ENCODE results near the gene ARHGAP18. TPM values are rescaled to one million over a fixed set of nuclear protein-coding genes. Genes with fewer than 3 reads are reported as not detected.

Gene ARHGAP18
- polyA plus RNA-seq, 1 of the 3 experiments (the other 2 are of a cell fraction), result 25.0 TPM

DNA sequence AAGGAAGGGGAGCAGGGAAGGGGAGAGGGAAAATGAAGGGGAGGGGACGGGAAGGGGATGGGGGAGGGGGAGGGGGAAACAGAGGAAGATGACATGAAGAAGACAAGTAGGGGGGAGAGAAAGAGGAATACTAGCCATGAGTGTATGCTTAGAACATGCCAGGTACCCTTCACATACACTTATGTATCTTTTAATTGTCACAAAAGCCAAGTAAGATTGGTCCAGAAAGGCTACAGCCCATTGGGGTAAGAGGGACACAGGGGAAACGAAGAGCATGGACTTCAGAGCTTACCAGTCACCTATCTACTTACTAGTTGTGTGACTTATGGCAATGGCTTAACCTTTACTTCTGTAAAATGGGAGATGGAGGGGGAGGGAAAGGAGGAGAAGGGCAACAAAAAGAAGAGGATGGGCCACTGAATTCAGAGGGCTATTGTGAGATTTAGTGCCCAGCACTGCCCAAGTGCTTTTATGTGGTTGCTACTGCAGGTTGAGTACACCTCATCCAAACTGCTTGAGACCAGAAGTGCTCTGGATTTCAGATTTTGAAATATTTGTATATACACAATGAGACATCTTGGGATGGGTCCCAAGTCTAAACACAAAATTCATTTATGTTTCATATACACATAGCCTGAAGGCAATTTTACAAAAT, 90.3 kb downstream of the ARHGAP18 start:
- Histone ChIP-seq H3K4me1 (ENCODE audit: control insufficient read depth in 1 of 2, insufficient read depth in 2 of 2, low read depth in 1 of 2, low read length in 1 of 2) (peaks cover 0 to 19% of the 10 kb centered on the region in 2 experiments; a peak in 2 of 4 replicates), H3K79me2 (ENCODE audit: insufficient read depth) (peaks cover 56% of the 10 kb centered on the region), H3K9ac (no peak overlapping the region), H3K4me2 (no peak overlapping the region), H3K27me3 (ENCODE audit: insufficient read depth) (no peaks in the 10 kb centered on the region), H3K4me3 (ENCODE audit: low read depth in 2 of 2, low read length in 1 of 2) (no peak overlapping the region), H4K20me1 (ENCODE audit: insufficient read depth) (no peaks in the 10 kb centered on the region), H3K27ac (ENCODE audit: low read depth in 2 of 2, low read length in 1 of 2) (no peak overlapping the region; a peak in 1 of 4 replicates), H3K9me2 (no peaks in the 10 kb centered on the region), H2AFZ (ENCODE audit: low read depth) (no peak overlapping the region), H3K36me3 (replicated peaks in 1 of 2; ENCODE audit: control insufficient read depth in 1 of 2, insufficient read depth in 2 of 2, low read length in 1 of 2) (peaks cover 24 to 82% of the 10 kb centered on the region in 2 experiments), H3K9me3 (no peaks in the 10 kb centered on the region), H3F3A (replicated peaks; ENCODE audit: insufficient read depth) (peaks cover 69% of the 10 kb centered on the region)
- 55% methylated on average over 2 of the region's 2 CpGs for WGBS (ENCODE audit: low lambda C conversion rate)
- POLR2A ChIA-PET, result no interaction called here
- no peak for DNase-seq
- TF ChIP-seq CHD2 (IDR thresholded peaks at IDR 0.05; ENCODE audit: low read length, partially characterized antibody) (no peak), TAF1 (IDR thresholded peaks at IDR 0.05; ENCODE audit: borderline replicate concordance, low read depth, low read length) (no peak), TEAD4 (IDR thresholded peaks at IDR 0.05; ENCODE audit: borderline replicate concordance, insufficient read depth) (no peak), SIN3A (IDR thresholded peaks at IDR 0.05; ENCODE audit: borderline replicate concordance, low read depth, low read length) (no peak), GABPA (IDR thresholded peaks at IDR 0.05; ENCODE audit: low read depth) (no peak), RCOR1 (IDR thresholded peaks at IDR 0.05; ENCODE audit: low read length) (no peak), FOXM1 (IDR thresholded peaks at IDR 0.05; ENCODE audit: low read depth) (no peak), RAD21 (IDR thresholded peaks at IDR 0.05; ENCODE audit: low read length) (no peak), SMC3 (IDR thresholded peaks at IDR 0.05; ENCODE audit: low read depth, low read length) (no peak)
- TF ChIP-seq, protein P1, sequence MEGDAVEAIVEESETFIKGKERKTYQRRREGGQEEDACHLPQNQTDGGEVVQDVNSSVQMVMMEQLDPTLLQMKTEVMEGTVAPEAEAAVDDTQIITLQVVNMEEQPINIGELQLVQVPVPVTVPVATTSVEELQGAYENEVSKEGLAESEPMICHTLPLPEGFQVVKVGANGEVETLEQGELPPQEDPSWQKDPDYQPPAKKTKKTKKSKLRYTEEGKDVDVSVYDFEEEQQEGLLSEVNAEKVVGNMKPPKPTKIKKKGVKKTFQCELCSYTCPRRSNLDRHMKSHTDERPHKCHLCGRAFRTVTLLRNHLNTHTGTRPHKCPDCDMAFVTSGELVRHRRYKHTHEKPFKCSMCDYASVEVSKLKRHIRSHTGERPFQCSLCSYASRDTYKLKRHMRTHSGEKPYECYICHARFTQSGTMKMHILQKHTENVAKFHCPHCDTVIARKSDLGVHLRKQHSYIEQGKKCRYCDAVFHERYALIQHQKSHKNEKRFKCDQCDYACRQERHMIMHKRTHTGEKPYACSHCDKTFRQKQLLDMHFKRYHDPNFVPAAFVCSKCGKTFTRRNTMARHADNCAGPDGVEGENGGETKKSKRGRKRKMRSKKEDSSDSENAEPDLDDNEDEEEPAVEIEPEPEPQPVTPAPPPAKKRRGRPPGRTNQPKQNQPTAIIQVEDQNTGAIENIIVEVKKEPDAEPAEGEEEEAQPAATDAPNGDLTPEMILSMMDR (IDR thresholded peaks at IDR 0.05), result no peak
- CTCF ChIA-PET, result no interaction called here

DNA sequence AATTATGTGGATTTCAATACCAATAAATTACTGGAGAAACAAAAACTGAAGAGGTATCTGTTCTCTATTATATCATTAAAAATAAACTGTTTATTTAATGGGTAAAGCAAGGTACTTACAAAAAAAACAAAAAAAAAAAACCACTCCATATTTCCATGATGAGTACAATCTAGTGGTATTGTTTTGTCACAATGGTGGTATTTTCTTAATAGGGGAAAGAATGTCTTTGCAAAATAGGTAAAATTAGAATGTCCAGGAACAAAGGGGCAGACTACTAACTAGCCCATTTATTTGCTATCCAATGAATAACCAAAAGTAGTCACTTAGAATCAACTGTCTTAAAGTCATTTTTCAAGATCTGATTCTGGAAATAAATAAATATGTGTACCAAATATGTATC, 92.0 kb downstream of the ARHGAP18 start:
- Histone ChIP-seq H3K4me2 (no peak overlapping the region), H3K27ac (ENCODE audit: low read depth in 2 of 2, low read length in 1 of 2) (peak overlapping the region in 1 of 2 experiments; percentile 48; a peak in 2 of 4 replicates), H3K36me3 (replicated peaks in 1 of 2; ENCODE audit: control insufficient read depth in 1 of 2, insufficient read depth in 2 of 2, low read length in 1 of 2) (peaks cover 27 to 80% of the 10 kb centered on the region in 2 experiments), H2AFZ (ENCODE audit: low read depth) (no peak overlapping the region), H3F3A (replicated peaks; ENCODE audit: insufficient read depth) (peaks cover 53% of the 10 kb centered on the region), H3K9me3 (no peaks in the 10 kb centered on the region), H3K9me2 (no peaks in the 10 kb centered on the region), H3K27me3 (ENCODE audit: insufficient read depth) (no peaks in the 10 kb centered on the region), H3K4me1 (ENCODE audit: control insufficient read depth in 1 of 2, insufficient read depth in 2 of 2, low read depth in 1 of 2, low read length in 1 of 2) (peaks cover 0 to 25% of the 10 kb centered on the region in 2 experiments; a peak in 2 of 4 replicates), H3K9ac (no peak overlapping the region), H4K20me1 (ENCODE audit: insufficient read depth) (no peaks in the 10 kb centered on the region), H3K4me3 (ENCODE audit: low read depth in 2 of 2, low read length in 1 of 2) (no peak overlapping the region), H3K79me2 (ENCODE audit: insufficient read depth) (peaks cover 48% of the 10 kb centered on the region)
- POLR2A ChIA-PET, result no interaction called here
- no peak for DNase-seq
- CTCF ChIA-PET, result no interaction called here
- no peak for TF ChIP-seq GATA2 (CRISPR knock-in tag; IDR thresholded peaks at IDR 0.05)
- no peak for TF ChIP-seq CHD2 (IDR thresholded peaks at IDR 0.05; ENCODE audit: low read length, partially characterized antibody)
- TF ChIP-seq, protein P2, sequence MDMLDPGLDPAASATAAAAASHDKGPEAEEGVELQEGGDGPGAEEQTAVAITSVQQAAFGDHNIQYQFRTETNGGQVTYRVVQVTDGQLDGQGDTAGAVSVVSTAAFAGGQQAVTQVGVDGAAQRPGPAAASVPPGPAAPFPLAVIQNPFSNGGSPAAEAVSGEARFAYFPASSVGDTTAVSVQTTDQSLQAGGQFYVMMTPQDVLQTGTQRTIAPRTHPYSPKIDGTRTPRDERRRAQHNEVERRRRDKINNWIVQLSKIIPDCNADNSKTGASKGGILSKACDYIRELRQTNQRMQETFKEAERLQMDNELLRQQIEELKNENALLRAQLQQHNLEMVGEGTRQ (IDR thresholded peaks at IDR 0.05; ENCODE audit: borderline replicate concordance, low read depth, low read length), result no peak
- TF ChIP-seq, protein P3, sequence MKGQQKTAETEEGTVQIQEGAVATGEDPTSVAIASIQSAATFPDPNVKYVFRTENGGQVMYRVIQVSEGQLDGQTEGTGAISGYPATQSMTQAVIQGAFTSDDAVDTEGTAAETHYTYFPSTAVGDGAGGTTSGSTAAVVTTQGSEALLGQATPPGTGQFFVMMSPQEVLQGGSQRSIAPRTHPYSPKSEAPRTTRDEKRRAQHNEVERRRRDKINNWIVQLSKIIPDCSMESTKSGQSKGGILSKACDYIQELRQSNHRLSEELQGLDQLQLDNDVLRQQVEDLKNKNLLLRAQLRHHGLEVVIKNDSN (IDR thresholded peaks at IDR 0.05; ENCODE audit: borderline replicate concordance, low read depth), result no peak
- no peak for TF ChIP-seq ELF1 (IDR thresholded peaks at IDR 0.05)
- TF ChIP-seq FOXJ3 (CRISPR knock-in tag; IDR thresholded peaks at IDR 0.05), result no peak
- no peak for TF ChIP-seq FOXM1 (IDR thresholded peaks at IDR 0.05; ENCODE audit: low read depth)
- TF ChIP-seq FOSL2 (IDR thresholded peaks at IDR 0.05; ENCODE audit: borderline replicate concordance, low read depth), result peak; percentile 31; the same call in 1 of the 2 replicates
- TF ChIP-seq NFIC (IDR thresholded peaks at IDR 0.05; ENCODE audit: borderline replicate concordance), result 0 out of 2 replicates have a peak, but pooled peaks have one; percentile 5
- TF ChIP-seq EP300 (IDR thresholded peaks at IDR 0.05; ENCODE audit: borderline replicate concordance in 1 of 2, low read depth in 1 of 2, low read length in 1 of 2), result 0 out of 4 replicates have a peak, but pooled peaks of 1 of the 2 experiments have one; percentile 39
- TF ChIP-seq, protein P4, sequence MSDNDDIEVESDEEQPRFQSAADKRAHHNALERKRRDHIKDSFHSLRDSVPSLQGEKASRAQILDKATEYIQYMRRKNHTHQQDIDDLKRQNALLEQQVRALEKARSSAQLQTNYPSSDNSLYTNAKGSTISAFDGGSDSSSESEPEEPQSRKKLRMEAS (IDR thresholded peaks at IDR 0.05; ENCODE audit: low read depth), result no peak
- TF ChIP-seq, protein P1 (IDR thresholded peaks at IDR 0.05), result no peak
- no peak for TF ChIP-seq RFX5 (IDR thresholded peaks at IDR 0.05; ENCODE audit: low read length)

All from SK-N-SH (cell line).